IMR-90 (cell line): ENCODE data around the gene SSPN. TPM values are rescaled to one million over a fixed set of nuclear protein-coding genes. Genes with fewer than 3 reads are reported as not detected.
A peak's percentile ranks its signal among the peaks of the same experiment; 100 is the strongest.

ENCODE experiments used
- ATAC-seq: fragments of 200-7000 bp; cut with Tn5 transposase; 2 replicates; pipeline ENCODE4 v1.9.1; 2020; ENCODE audit warnings: low read depth, mild to moderate bottlenecking, moderate library complexity
- BruUV-seq: library from RNA; stranded (reverse); fragments of 400-500 nt; replicated peaks from 2 replicates; lab custom pipeline; 2021; lab: Mats Ljungman, UMichigan
- CTCF ChIA-PET: fragments of 300-600 bp; formaldehyde crosslinking; extraction: SDS; loops from one replicate; lab custom pipeline; 2021; ENCODE audit warnings: antibody characterized with exemption; lab: Yijun Ruan, JAX
- POLR2A ChIA-PET: fragments of 300-600 bp; sonication (Branson Sonifier 250); formaldehyde crosslinking; loops from one replicate; lab custom pipeline; 2022; ENCODE audit warnings: antibody characterized with exemption; ENCODE audit not compliant: unreplicated experiment; lab: Charles Lee
- DNase-seq: peaks from one replicate; pipeline ENCODE4 v3.0.0; 2013
- H2AFZ ChIP-seq: replicated peaks from 2 replicates; pipeline ENCODE3; 2013; ENCODE audit warnings: low read length, mild to moderate bottlenecking; ENCODE audit not compliant: poor library complexity
- H2AK5ac ChIP-seq: 2 replicates; pipeline ENCODE4 v1.6.1; 2013; ENCODE audit warnings: low read depth, low read length, inconsistent platforms
- H2AK9ac ChIP-seq: replicated peaks from 2 replicates; pipeline ENCODE3; 2013; ENCODE audit warnings: mild to moderate bottlenecking, low read depth, low read length, moderate library complexity; ENCODE audit not compliant: poor library complexity
- H2BK120ac ChIP-seq: 2 replicates; pipeline ENCODE4 v1.6.1; 2013; ENCODE audit warnings: low read depth, low read length, inconsistent platforms
- H2BK15ac ChIP-seq: 3 replicates; pipeline ENCODE4 v1.6.1; 2013; ENCODE audit warnings: low read depth, low read length, inconsistent platforms
- H2BK20ac ChIP-seq: 2 replicates; pipeline ENCODE4 v1.6.1; 2013; ENCODE audit warnings: low read depth, mild to moderate bottlenecking, inconsistent platforms, low read length, moderate library complexity
- H2BK5ac ChIP-seq: 2 replicates; pipeline ENCODE4 v1.6.1; 2013; ENCODE audit warnings: mild to moderate bottlenecking, low read depth, low read length, inconsistent platforms; ENCODE audit not compliant: poor library complexity, severe bottlenecking
- H3K14ac ChIP-seq: replicated peaks from 2 replicates; pipeline ENCODE4 v1.6.1; 2013; ENCODE audit warnings: low read depth, low read length, inconsistent platforms
- H3K18ac ChIP-seq: 2 replicates; pipeline ENCODE4 v1.6.1; 2013; ENCODE audit warnings: low read depth, low read length, control low read depth
- H3K23ac ChIP-seq: 2 replicates; pipeline ENCODE4 v1.6.1; 2013; ENCODE audit warnings: low read depth, low read length, inconsistent platforms
- H3K27ac ChIP-seq: 2 replicates; pipeline ENCODE4 v1.5.1; 2013; ENCODE audit warnings: mild to moderate bottlenecking, control low read depth, low read length; ENCODE audit not compliant: insufficient read depth
- H3K27me3 ChIP-seq: 2 replicates; pipeline ENCODE4 v1.6.1; 2013; ENCODE audit warnings: low read length; ENCODE audit not compliant: control insufficient read depth, insufficient read depth
- H3K36me3 ChIP-seq: 2 replicates; pipeline ENCODE4 v1.6.1; 2013; ENCODE audit warnings: low read length, mixed read lengths; ENCODE audit not compliant: control insufficient read depth, insufficient read depth
- H3K4ac ChIP-seq: 2 replicates; pipeline ENCODE4 v1.6.1; 2013; ENCODE audit warnings: low read depth, low read length, inconsistent platforms
- H3K4me1 ChIP-seq: 2 replicates; pipeline ENCODE4 v1.6.1; 2013; ENCODE audit warnings: low read length, mixed read lengths; ENCODE audit not compliant: control insufficient read depth, insufficient read depth
- H3K4me2 ChIP-seq: 2 replicates; pipeline ENCODE4 v1.6.1; 2013; ENCODE audit warnings: low read depth, mild to moderate bottlenecking, control low read depth, low read length, moderate library complexity
- H3K4me3 ChIP-seq: 2 replicates; pipeline ENCODE4 v1.5.1; 2013; ENCODE audit warnings: low read depth, mild to moderate bottlenecking, control low read depth, low read length, moderate library complexity; ENCODE audit not compliant: insufficient read depth
- H3K56ac ChIP-seq: 2 replicates; pipeline ENCODE4 v1.6.1; 2013; ENCODE audit warnings: low read length, inconsistent platforms; ENCODE audit not compliant: insufficient read depth; ENCODE audit errors: extremely low read depth
- H3K79me1 ChIP-seq, 2 experiments: 2 replicates each; pipeline ENCODE4 v1.6.1; 2013; ENCODE audit warnings: low read length in 2 of 2, inconsistent platforms in 1 of 2, low read depth in 1 of 2
- H3K9ac ChIP-seq: 2 replicates; pipeline ENCODE4 v1.6.1; 2013; ENCODE audit warnings: low read depth, low read length, control low read depth
- H3K9me1 ChIP-seq: 2 replicates; pipeline ENCODE4 v1.6.1; 2013; ENCODE audit warnings: low read length, inconsistent platforms; ENCODE audit not compliant: insufficient read depth
- H3K9me3 ChIP-seq: 2 replicates; pipeline ENCODE4 v1.6.1; 2013; ENCODE audit warnings: low read length; ENCODE audit not compliant: control insufficient read depth, insufficient read depth
- H4K20me1 ChIP-seq: 2 replicates; pipeline ENCODE4 v1.6.1; 2013; ENCODE audit warnings: low read length, inconsistent platforms; ENCODE audit not compliant: insufficient read depth
- H4K5ac ChIP-seq: 2 replicates; pipeline ENCODE4 v1.6.1; 2013; ENCODE audit warnings: mild to moderate bottlenecking, low read depth, low read length, control low read depth
- H4K8ac ChIP-seq, 2 experiments: 2 replicates each; pipeline ENCODE4 v1.6.1; 2013; ENCODE audit warnings: low read depth in 2 of 2, low read length in 2 of 2, control low read depth in 1 of 2, inconsistent platforms in 1 of 2
- H4K91ac ChIP-seq: 2 replicates; pipeline ENCODE4 v1.6.1; 2013; ENCODE audit warnings: low read depth, low read length, inconsistent platforms; ENCODE audit not compliant: insufficient read depth
- BHLHE40 ChIP-seq: fragments of 150-350 bp; IDR thresholded peaks from 2 replicates; pipeline ENCODE4 v1.6.1; 2016; ENCODE audit warnings: mild to moderate bottlenecking, low read depth, low read length
- FOS ChIP-seq: fragments of 150-350 bp; IDR thresholded peaks from 2 replicates; pipeline ENCODE4 v1.6.1; 2016; ENCODE audit warnings: low read depth, low read length
- MAFK ChIP-seq: IDR thresholded peaks from 2 replicates; pipeline ENCODE4 v1.6.1; 2012; ENCODE audit warnings: low read depth, low read length, improper control_type of control experiment
- MAZ ChIP-seq: IDR thresholded peaks from 2 replicates; pipeline ENCODE4 v1.6.1; 2012; ENCODE audit warnings: low read depth, mild to moderate bottlenecking, low read length, improper control_type of control experiment, moderate library complexity, borderline replicate concordance
- MXI1 ChIP-seq: IDR thresholded peaks from 2 replicates; pipeline ENCODE4 v1.6.1; 2012; ENCODE audit warnings: low read depth, mild to moderate bottlenecking, low read length, moderate library complexity, borderline replicate concordance
- NFE2L2 ChIP-seq: fragments of 150-350 bp; IDR thresholded peaks from 2 replicates; pipeline ENCODE4 v1.6.1; 2016; ENCODE audit warnings: low read depth, mild to moderate bottlenecking, low read length
- POLR2A ChIP-seq: IDR thresholded peaks from 2 replicates; pipeline ENCODE4 v1.6.1; 2012; ENCODE audit warnings: mild to moderate bottlenecking, low read depth, low read length
- RAD21 ChIP-seq: IDR thresholded peaks from 2 replicates; pipeline ENCODE4 v1.6.1; 2012; ENCODE audit warnings: low read length, improper control_type of control experiment
- RCOR1 ChIP-seq: IDR thresholded peaks from 2 replicates; pipeline ENCODE4 v1.6.1; 2012; ENCODE audit warnings: mild to moderate bottlenecking, low read length, improper control_type of control experiment; ENCODE audit not compliant: insufficient replicate concordance
- RFX5 ChIP-seq: IDR thresholded peaks from 2 replicates; pipeline ENCODE4 v1.8.0; 2012; ENCODE audit warnings: low read depth, mild to moderate bottlenecking, low read length, moderate library complexity
- WGBS, 2 experiments: methylation state at CpG; one replicate each; pipeline versions ENCODE4 v1.1.5 to v1.1.7; 2013; ENCODE audit warnings: missing lambda C conversion rate in 2 of 2; ENCODE audit not compliant: insufficient read length in 1 of 2; ENCODE audit errors: extremely low coverage in 2 of 2; 5-methylcytosine and 5-hydroxymethylcytosine counted together
- dilution Hi-C: fragments of 300-500 bp; cut with HindIII; formaldehyde crosslinking; loops from one replicate; pipeline ENCODE4 v1.14.3; 2018; ENCODE audit warnings: low sequenced_read_pairs; ENCODE audit not compliant: unreplicated experiment
- in situ Hi-C: fragments of 300-500 bp; cut with MboI; formaldehyde crosslinking; loops from 3 replicates; pipeline ENCODE4 v1.14.3; 2019; ENCODE audit warnings: low sequenced_read_pairs, inconsistent platforms, mixed read lengths
- intact Hi-C: fragments of 100-400 bp; cut with micrococcal nuclease; formaldehyde crosslinking; loops from 2 replicates; pipeline ENCODE4 v1.10.0; 2022
- polyA plus RNA-seq, 3 experiments: library from polyadenylated mRNA; depleted of rRNA; stranded (reverse); fragments of >200 nt; gene quantifications; 2 replicates each; pipeline ENCODE4 v1.2.3, GENCODE V29; 2012; ENCODE audit warnings: low replicate concordance in 1 of 3
- total RNA-seq: library from RNA; depleted of rRNA; stranded (reverse); fragments of >200 nt; gene quantifications from 2 replicates; pipeline ENCODE4 v1.2.3, GENCODE V29; 2012
- TF ChIP-seq, protein P1 (sequence below): fragments of 150-350 bp; IDR thresholded peaks from 2 replicates; pipeline ENCODE4 v1.6.1; 2017; ENCODE audit warnings: mild to moderate bottlenecking, antibody characterized with exemption, low read length, low read depth
- TF ChIP-seq, protein P2 (sequence below): fragments of 150-350 bp; IDR thresholded peaks from 2 replicates; pipeline ENCODE4 v1.6.1; 2016; ENCODE audit warnings: low read depth, mild to moderate bottlenecking, low read length, moderate library complexity, borderline replicate concordance

Gene SSPN
- total and polyA plus RNA-seq, 2 of the 4 experiments (the other 2 are of a cell fraction): 3.5 to 5.6 TPM

DNA sequence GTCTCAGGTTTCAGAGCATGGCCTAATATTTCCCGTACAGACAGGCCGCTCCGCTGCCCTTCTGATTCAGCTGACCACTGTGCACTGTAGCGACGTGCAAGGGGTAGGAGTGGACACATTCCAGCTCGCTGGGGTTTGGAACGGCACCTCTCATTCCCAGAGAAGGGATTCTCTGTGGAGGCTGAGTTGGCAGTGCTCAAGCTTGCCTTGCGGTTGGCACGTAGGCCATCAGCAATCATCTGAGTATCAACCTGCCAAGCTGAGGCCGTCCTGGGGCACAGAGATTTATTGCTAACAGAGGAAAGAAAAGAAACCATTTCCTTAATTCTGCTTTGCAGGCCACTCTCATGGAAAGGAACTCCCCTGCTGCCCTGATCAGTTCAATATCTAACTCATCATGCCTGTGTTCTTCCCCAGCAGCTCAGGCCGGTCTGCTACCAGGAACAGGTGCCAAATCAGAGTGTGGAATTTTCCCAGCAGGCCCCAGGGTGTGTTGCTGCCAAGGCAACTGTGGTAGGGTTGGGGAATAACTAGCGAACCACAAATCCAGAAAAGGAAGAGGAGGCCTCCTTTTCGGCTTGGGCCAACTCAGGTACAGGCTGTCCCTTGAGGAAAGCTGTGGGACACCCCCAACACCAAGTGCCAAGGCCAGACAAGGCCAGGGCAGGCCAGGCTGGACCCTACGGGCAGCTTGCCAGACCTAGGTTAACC lies 92.5 kb downstream of the SSPN start:
- no peak overlapping the region for H2AK5ac ChIP-seq
- no peak overlapping the region for H4K8ac ChIP-seq
- H2BK20ac ChIP-seq: no peak overlapping the region
- H2BK5ac ChIP-seq: no peak overlapping the region
- H2AFZ ChIP-seq: peak overlapping the region; percentile 21
- H3K4me1 ChIP-seq: no peaks in the 10 kb centered on the region
- H3K56ac ChIP-seq: no peak overlapping the region
- H3K18ac ChIP-seq: no peak overlapping the region
- TF ChIP-seq FOS (no peak), RCOR1 (no peak), MAFK (no peak), RAD21 (no peak), POLR2A (no peak), MXI1 (no peak), RFX5 (no peak), NFE2L2 (no peak), BHLHE40 (no peak), MAZ (no peak)
- TF ChIP-seq, protein P1, sequence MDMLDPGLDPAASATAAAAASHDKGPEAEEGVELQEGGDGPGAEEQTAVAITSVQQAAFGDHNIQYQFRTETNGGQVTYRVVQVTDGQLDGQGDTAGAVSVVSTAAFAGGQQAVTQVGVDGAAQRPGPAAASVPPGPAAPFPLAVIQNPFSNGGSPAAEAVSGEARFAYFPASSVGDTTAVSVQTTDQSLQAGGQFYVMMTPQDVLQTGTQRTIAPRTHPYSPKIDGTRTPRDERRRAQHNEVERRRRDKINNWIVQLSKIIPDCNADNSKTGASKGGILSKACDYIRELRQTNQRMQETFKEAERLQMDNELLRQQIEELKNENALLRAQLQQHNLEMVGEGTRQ: no peak
- TF ChIP-seq, protein P2, sequence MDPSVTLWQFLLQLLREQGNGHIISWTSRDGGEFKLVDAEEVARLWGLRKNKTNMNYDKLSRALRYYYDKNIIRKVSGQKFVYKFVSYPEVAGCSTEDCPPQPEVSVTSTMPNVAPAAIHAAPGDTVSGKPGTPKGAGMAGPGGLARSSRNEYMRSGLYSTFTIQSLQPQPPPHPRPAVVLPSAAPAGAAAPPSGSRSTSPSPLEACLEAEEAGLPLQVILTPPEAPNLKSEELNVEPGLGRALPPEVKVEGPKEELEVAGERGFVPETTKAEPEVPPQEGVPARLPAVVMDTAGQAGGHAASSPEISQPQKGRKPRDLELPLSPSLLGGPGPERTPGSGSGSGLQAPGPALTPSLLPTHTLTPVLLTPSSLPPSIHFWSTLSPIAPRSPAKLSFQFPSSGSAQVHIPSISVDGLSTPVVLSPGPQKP: no peak
- ChIA-PET CTCF (no interaction called here), POLR2A (no interaction called here)
- H2BK15ac ChIP-seq: no peak overlapping the region
- H3K9me1 ChIP-seq: no peaks in the 10 kb centered on the region
- DNase-seq (no peak), ATAC-seq (no peak)
- no peak overlapping the region for H3K14ac ChIP-seq
- no peak overlapping the region for H3K4me2 ChIP-seq
- no peaks in the 10 kb centered on the region for H4K20me1 ChIP-seq
- no peaks in the 10 kb centered on the region for H3K36me3 ChIP-seq
- no peak overlapping the region for H2BK120ac ChIP-seq
- no peak overlapping the region for H3K4ac ChIP-seq
- H3K9ac ChIP-seq: no peak overlapping the region
- H3K27me3 ChIP-seq: peaks cover 2% of the 10 kb centered on the region; the same call in 1 of the 2 replicates
- no peak overlapping the region for H2AK9ac ChIP-seq
- H3K4me3 ChIP-seq: no peak overlapping the region
- peaks cover 2% of the 10 kb centered on the region; the same call in 1 of the 2 replicates for H3K9me3 ChIP-seq
- intact Hi-C loops (no loop called here), dilution Hi-C loops (no loop called here), in situ Hi-C loops (no loop called here)
- H3K79me1 ChIP-seq: no peaks in the 10 kb centered on the region
- H3K27ac ChIP-seq: no peak overlapping the region
- no TSS peak for BruUV-seq
- H4K91ac ChIP-seq: no peak overlapping the region
- no peak overlapping the region for H4K5ac ChIP-seq
- WGBS, 2 experiments: 67% methylated on average over 1 of the region's 14 CpGs; no CpG with 5 or more reads in 1 of the 2 experiments
- no peak overlapping the region for H3K23ac ChIP-seq
